Measurements from ENCODE around the gene TSPAN19. TPM values are rescaled to one million over a fixed set of nuclear protein-coding genes. Genes with fewer than 3 reads are reported as not detected.

The TSPAN19 gene
- total RNA-seq, 1 donor from 2014 or later: 0.33 TPM

DNA sequence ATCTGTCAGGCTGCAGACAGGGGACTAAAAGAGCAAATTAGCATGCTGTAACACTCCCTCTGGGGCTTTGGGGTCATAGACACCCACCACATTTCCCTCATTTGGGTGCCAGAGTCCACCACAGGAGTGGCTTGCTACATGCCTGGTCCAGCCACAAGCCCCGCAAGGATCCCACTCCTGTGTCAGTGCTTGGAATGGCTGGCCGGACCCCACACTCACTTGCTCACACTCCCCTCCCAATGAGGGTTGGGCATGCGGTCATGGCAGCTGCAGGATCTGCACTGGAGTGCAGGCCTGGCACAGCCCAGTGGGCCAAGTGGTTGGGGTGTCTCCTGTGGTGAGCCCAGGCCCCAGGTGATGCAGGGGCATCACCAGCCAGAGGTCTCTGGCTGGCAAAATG is 59.9 kb downstream of the TSPAN19 start:
- intact Hi-C loops (cut with micrococcal nuclease): no loop called here
- H3K4me1 ChIP-seq: no peaks in the 10 kb centered on the region
- DNase-seq: no peak
- TF ChIP-seq, protein P1, sequence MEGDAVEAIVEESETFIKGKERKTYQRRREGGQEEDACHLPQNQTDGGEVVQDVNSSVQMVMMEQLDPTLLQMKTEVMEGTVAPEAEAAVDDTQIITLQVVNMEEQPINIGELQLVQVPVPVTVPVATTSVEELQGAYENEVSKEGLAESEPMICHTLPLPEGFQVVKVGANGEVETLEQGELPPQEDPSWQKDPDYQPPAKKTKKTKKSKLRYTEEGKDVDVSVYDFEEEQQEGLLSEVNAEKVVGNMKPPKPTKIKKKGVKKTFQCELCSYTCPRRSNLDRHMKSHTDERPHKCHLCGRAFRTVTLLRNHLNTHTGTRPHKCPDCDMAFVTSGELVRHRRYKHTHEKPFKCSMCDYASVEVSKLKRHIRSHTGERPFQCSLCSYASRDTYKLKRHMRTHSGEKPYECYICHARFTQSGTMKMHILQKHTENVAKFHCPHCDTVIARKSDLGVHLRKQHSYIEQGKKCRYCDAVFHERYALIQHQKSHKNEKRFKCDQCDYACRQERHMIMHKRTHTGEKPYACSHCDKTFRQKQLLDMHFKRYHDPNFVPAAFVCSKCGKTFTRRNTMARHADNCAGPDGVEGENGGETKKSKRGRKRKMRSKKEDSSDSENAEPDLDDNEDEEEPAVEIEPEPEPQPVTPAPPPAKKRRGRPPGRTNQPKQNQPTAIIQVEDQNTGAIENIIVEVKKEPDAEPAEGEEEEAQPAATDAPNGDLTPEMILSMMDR (IDR thresholded peaks at IDR 0.05; ENCODE audit: borderline replicate concordance): no peak
- no peaks in the 10 kb centered on the region for H3K27me3 ChIP-seq (ENCODE audit: low read depth)
- H3K9me3 ChIP-seq (replicated peaks): no peaks in the 10 kb centered on the region
- no peaks in the 10 kb centered on the region for H3K36me3 ChIP-seq
- H3K4me3 ChIP-seq: no peak overlapping the region
- H3K27ac ChIP-seq (replicated peaks): no peak overlapping the region

DNA sequence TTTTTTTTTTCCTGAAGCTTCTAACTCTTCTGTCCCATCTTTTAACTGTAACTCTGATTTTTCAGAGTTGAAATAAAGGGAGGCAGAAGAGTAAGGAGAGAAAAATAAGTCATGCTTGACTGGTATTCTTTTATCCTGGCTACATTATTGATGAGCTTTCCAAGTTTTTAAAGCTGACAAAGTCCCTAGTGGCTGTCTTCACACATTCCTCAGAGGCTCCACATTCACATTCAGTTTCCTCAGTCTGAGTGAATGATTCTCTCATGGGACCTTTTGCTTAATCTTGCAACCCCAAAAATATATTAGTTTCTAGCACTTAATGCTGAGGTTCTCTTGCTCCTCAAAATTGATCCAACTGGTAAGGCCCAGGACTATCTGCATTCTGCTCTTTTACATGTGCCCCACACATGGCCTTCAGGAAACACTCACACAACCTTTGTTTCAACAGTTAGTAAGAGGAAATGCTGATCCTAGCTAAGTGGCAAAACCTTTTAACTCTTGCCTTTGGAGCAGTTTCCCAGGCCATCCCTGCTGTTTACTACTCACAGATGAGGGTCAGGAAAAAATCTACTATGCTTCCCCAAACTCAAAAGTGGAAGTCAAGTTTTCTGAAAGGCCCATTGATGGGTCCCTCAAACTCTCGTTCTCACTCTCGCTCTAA is 61.8 kb downstream of the TSPAN19 start:
- TF ChIP-seq, protein P1 (IDR thresholded peaks at IDR 0.05; ENCODE audit: borderline replicate concordance): no peak
- Histone ChIP-seq H3K27me3 (ENCODE audit: low read depth) (no peaks in the 10 kb centered on the region), H3K36me3 (no peaks in the 10 kb centered on the region), H3K9me3 (replicated peaks) (no peaks in the 10 kb centered on the region), H3K27ac (replicated peaks) (no peak overlapping the region), H3K4me1 (no peaks in the 10 kb centered on the region), H3K4me3 (no peak overlapping the region)
- intact Hi-C loops (cut with micrococcal nuclease): no loop called here
- no peak for DNase-seq

DNA sequence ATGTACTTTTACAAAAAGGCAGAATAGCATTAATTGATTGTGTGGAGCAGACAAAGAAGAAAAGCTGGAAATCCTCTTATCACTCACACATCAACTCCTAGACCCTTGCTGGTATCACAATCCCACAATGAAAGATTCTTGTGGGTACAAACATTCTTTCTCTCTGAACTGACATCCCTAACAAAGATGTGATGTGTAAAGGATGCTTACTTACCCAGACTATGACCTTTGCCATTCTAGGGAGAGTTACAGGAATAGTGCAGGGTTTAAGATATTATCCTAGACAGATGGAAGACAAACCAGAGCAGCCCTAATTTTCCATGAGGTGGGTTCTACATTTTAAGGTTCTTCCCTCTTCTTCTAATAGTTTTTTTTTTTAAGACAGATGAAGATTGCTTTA is 63.1 kb downstream of the TSPAN19 start:
- TF ChIP-seq, protein P1 (IDR thresholded peaks at IDR 0.05; ENCODE audit: borderline replicate concordance): no peak
- intact Hi-C loops (cut with micrococcal nuclease): no loop called here
- H3K36me3 ChIP-seq: no peaks in the 10 kb centered on the region

DNA sequence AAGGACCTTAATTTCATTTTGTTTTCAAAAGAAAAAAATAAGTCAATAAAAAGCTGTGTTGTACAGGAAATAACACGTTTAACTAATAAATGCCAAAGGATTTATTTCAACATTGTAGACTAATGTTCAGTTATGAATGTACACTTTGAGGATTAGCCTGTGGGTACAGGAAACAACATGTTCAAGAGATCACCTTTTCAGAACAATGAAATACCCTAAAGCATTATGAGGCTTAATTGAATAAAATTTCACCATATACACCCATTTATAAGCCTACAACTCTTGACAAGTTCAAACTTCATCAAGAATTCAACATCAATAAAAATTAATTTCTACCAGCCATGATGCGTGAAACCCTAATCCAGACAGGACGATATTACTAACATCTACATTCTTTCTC is 66.9 kb downstream of the TSPAN19 start:
- Histone ChIP-seq H3K4me1 (no peaks in the 10 kb centered on the region), H3K27me3 (ENCODE audit: low read depth) (no peaks in the 10 kb centered on the region), H3K27ac (replicated peaks) (no peak overlapping the region), H3K36me3 (no peaks in the 10 kb centered on the region), H3K9me3 (replicated peaks) (no peaks in the 10 kb centered on the region), H3K4me3 (no peak overlapping the region)
- intact Hi-C loops (cut with micrococcal nuclease): no loop called here
- DNase-seq: no peak
- TF ChIP-seq, protein P1 (IDR thresholded peaks at IDR 0.05; ENCODE audit: borderline replicate concordance): no peak

More for the DNA sequence above, 63.1 kb downstream of the TSPAN19 start:
- Histone ChIP-seq H3K4me3 (no peak overlapping the region), H3K9me3 (replicated peaks) (no peaks in the 10 kb centered on the region), H3K4me1 (no peaks in the 10 kb centered on the region), H3K27ac (replicated peaks) (no peak overlapping the region), H3K27me3 (ENCODE audit: low read depth) (no peaks in the 10 kb centered on the region)
- DNase-seq: no peak

Other genes starting within 250 kb of the TSPAN19 start
- gene SLC6A15, start 123.5 kb downstream of the TSPAN19 start, total RNA-seq: not detected
- gene LRRIQ1, start 74 bp upstream of the TSPAN19 start, total RNA-seq: 0.22 TPM
- gene ALX1, start 243.9 kb upstream of the TSPAN19 start, total RNA-seq: not detected

Data from left ventricle myocardium inferior (tissue), 1 donor.